Choroid plexus epithelial cell (primary cell): Measurements from ENCODE around the gene RYR3.

Experiments used
- DNase-seq: peaks from one replicate; pipeline ENCODE4 v3.0.0-alpha.2; 2010; ENCODE audit warnings: low read depth
- H3K4me3 ChIP-seq: 2 replicates; pipeline ENCODE4 v1.5.1; 2011; ENCODE audit warnings: low read depth, mild to moderate bottlenecking, control low read depth, low read length, moderate library complexity
- TF ChIP-seq, protein P1 (sequence below): conservative IDR thresholded peaks from 2 replicates; pipeline ENCODE4 v1.5.1; 2011; ENCODE audit warnings: low read depth, mild to moderate bottlenecking, control low read depth, inconsistent platforms, low read length, moderate library complexity

RYR3 gene

DNA sequence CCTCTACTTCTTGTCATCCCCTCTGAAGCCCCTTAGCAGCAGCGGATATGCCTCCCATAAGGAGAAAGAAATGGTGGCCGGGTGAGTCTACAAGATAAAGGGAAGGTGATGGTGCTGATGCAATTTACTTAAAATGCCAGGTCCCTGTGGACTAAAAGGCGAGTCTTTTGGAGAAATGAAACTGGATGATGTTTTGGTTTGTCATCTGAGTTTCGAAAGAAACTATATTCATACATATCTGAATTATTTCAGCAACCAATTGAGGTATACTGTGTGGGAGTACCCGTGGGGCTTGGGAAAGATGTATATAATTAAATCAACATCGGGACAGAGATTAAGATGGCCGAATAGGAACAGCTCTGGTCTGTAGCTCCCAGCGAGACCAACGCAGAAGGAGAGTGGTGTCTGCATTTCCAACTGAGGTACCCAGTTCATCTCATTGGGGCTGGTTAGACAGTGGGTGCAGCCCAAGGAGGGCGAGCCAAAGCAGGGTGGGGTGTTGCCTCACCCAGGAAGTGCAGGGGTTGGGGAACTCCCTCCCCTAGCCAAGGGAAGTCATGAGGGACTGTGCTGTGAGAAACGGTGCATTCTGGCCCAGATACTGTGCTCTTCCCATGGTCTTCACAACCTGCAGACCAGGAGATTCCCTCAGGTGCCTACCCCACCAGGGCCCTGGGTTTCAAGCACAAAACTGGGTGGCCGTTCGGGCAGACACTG is 446.9 kb downstream of the RYR3 start:
- DNase-seq = no peak
- TF ChIP-seq, protein P1, sequence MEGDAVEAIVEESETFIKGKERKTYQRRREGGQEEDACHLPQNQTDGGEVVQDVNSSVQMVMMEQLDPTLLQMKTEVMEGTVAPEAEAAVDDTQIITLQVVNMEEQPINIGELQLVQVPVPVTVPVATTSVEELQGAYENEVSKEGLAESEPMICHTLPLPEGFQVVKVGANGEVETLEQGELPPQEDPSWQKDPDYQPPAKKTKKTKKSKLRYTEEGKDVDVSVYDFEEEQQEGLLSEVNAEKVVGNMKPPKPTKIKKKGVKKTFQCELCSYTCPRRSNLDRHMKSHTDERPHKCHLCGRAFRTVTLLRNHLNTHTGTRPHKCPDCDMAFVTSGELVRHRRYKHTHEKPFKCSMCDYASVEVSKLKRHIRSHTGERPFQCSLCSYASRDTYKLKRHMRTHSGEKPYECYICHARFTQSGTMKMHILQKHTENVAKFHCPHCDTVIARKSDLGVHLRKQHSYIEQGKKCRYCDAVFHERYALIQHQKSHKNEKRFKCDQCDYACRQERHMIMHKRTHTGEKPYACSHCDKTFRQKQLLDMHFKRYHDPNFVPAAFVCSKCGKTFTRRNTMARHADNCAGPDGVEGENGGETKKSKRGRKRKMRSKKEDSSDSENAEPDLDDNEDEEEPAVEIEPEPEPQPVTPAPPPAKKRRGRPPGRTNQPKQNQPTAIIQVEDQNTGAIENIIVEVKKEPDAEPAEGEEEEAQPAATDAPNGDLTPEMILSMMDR = no peak
- H3K4me3 ChIP-seq = no peak overlapping the region

DNA sequence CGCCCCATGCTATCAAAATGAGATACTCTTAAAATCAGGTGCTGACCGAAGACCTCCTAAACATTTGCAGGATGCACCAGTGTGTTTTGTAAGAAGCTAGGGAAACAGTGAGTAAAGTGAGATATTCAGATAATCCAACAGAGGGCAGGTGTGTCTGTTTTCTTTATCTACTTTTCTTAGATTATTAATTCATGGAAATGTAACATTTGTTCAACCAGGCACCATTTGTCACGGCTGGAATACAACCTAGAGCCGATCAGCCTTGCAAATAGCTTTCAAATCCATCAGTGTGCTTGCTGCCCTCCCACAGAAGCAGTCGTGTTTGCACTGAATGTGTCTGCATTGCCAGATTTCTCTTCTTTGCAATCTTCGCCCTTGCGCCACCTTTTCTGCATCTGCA is 455.6 kb downstream of the RYR3 start:
- H3K4me3 ChIP-seq = no peak overlapping the region
- TF ChIP-seq, protein P1 = peak; percentile 45
- peak; percentile 40 for DNase-seq

DNA sequence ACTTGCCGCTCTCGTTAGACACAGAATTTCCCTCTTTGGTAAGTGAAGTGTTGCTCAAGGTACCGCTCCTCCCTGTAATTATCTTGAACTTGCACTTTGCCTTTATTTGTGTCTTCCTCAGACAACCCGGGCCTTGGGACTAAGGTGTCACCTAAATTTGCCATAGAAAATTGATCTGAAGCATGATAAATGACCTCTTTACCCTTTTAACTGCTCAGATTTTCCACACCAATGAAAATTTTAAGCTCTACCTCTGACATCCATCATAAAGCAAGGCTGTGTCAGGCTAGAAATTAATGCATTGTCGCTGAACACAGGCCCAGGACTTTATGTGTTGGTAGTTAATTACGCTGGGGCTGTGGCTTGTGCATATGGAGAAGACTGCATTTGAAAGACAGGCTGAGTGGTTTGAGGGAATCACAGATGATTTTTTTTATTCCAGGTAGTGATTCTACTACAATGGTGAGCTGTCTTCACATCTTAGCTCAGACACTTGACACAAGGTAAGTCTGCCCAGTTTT is 458.0 kb downstream of the RYR3 start:
- TF ChIP-seq, protein P1 = no peak
- H3K4me3 ChIP-seq = no peak overlapping the region
- DNase-seq = no peak

DNA sequence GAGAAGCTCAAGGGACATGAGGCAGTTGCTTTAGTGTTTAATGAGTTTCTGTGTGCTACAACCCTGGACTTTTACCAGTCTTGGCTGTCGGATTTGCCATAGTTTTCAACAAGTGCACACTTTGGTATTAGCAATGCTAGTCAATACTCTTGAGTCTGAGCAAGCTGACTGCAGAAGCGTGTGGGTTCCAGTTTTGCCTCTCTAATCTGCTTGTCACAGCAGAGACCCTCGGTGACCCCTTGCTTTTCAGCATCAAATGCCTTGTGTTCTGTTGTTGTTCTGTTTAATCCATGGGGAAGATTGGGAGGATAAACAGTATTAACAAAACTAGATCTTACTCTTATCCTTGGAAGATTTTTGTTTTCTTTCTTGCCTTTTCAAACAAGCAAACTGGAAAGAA is 463.2 kb downstream of the RYR3 start:
- H3K4me3 ChIP-seq = no peak overlapping the region
- TF ChIP-seq, protein P1 = no peak
- no peak for DNase-seq

DNA sequence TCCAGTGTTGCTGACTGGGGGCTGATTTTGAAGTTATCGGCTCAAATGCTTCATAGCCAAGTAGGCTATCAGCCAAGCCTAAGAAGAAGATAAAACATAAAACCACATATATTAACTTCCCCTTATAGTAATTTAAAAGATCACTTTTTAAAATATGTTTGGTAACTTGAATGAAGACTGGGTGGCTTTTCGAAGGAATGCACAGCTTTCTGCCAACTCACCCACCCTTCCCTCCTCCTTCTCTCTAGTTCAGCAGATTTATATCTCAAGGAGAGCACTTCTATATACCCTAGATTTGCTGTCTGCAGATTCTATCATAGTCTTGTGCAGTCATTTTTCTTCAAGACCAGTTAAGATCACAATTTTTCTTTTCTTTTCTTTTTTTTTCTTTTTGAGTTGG is 468.1 kb downstream of the RYR3 start:
- no peak for DNase-seq
- H3K4me3 ChIP-seq = no peak overlapping the region
- TF ChIP-seq, protein P1 = no peak

DNA sequence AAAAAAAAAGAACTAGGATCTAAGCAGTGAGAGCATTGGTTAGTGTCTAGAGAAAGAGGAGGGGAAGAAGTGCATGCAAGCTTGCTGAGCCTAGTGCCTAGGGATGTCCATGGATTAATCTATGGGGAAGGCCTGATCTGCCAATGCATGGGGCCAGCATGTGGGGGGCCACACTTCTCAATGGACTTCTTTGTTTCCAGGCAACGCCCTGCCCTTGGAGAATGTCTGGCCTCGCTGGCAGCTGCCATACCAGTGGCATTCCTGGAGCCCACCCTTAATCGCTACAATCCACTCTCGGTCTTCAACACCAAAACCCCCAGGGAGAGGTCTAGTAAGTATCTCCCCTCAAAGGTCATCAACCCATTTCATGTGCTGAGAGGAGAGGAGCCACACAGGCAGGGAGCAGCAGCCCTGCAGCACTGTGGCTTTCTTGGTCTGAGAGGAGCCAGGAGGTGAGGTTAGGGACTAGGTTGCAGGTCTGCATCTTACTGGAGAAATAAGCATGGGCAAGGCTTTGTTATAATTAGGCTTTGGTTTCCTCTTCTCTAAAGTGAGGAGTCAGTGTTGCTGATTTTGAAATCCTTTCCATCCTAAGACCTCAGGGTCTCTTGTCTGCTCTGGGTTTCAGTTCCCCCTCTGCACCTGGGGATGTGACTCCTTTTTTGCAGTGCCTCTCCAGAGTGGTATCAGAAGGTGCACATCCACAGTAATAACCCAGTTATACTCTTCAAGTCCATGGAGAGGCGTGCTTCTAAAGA is 469.4 kb downstream of the RYR3 start:
- no peak overlapping the region for H3K4me3 ChIP-seq
- DNase-seq = no peak
- TF ChIP-seq, protein P1 = no peak
